Measurements from ENCODE around the gene LGMN. TPM values are rescaled to one million over a fixed set of nuclear protein-coding genes. Genes with fewer than 3 reads are reported as not detected.

LGMN gene
- total and polyA plus RNA-seq, 2 donors (not counting 1 experiment from before 2014, with no cell fraction given) = 17.6 to 21.1 TPM

- Histone ChIP-seq H3K36me3 (replicated peaks in 1 of 2; ENCODE audit: control extremely low read depth in 1 of 2, control insufficient read depth in 1 of 2, extremely low read depth in 1 of 2, insufficient read depth in 2 of 2, low read length in 1 of 2) (peaks cover 6 to 83% of the 10 kb centered on the region in 2 experiments), H3K9me3 (ENCODE audit: control extremely low read depth in 1 of 3, control insufficient read depth in 2 of 3, insufficient read depth in 1 of 3, low read length in 2 of 3) (peaks cover 0 to 26% (median 0%) of the 10 kb centered on the region in 3 donors), H3K4me2 (replicated peaks; ENCODE audit: low read depth, low read length, poor library complexity, severe bottlenecking) (no peak overlapping the region), H3K4me1 (ENCODE audit: control insufficient read depth in 2 of 2, insufficient read depth in 2 of 2, low read length in 2 of 2) (peaks cover 11 to 12% of the 10 kb centered on the region in 2 donors), H3K79me2 (ENCODE audit: control insufficient read depth, insufficient read depth, low read length) (peaks cover 24% of the 10 kb centered on the region), H3K27me3 (replicated peaks in 1 of 4; ENCODE audit: control extremely low read depth in 1 of 4, control insufficient read depth in 3 of 4, insufficient read depth in 4 of 4, low read length in 3 of 4) (no peaks in the 10 kb centered on the region), H3K9ac (ENCODE audit: low read length) (no peak overlapping the region), H3K27ac (ENCODE audit: low read length in 2 of 2) (no peak overlapping the region), H3K4me3 (ENCODE audit: control extremely low read depth in 1 of 5, extremely low read depth in 1 of 5, insufficient read depth in 1 of 5, low read depth in 2 of 5, low read length in 4 of 5) (no peak overlapping the region), H4K20me1 (ENCODE audit: control insufficient read depth, insufficient read depth, low read length, poor library complexity, severe bottlenecking) (peaks cover 86% of the 10 kb centered on the region), H2AFZ (ENCODE audit: insufficient read depth, low read depth, low read length, poor library complexity, severe bottlenecking) (no peak overlapping the region)
- H3K27me3 Mint-ChIP-seq = no peaks in the 10 kb centered on the region
- ATAC-seq (ENCODE audit: low read depth) = no peak
- H3K4me3 Mint-ChIP-seq = no peak overlapping the region
- CTCF ChIA-PET = interaction anchor here (0.6 to 5.2 kb wide), 12 partner anchors 12 to 590 kb away, joined by 3 to 94 read pairs (median 4); no protein-coding TSS in a partner anchor
- POLR2A ChIA-PET = no interaction called here
- H3K9me3 Mint-ChIP-seq (ENCODE audit: insufficient read depth) = no peaks in the 10 kb centered on the region
- intact Hi-C loops (cut with micrococcal nuclease) = loop anchor here (10.0 kb wide), 1 partner anchor 548 kb away; no protein-coding TSS in a partner anchor
- H3K27ac Mint-ChIP-seq = no peak overlapping the region
- DNase-seq = no peak
- no peak for TF ChIP-seq EZH2 (IDR thresholded peaks at IDR 0.05; ENCODE audit: borderline replicate concordance, insufficient read depth, low read depth, low read length, poor library complexity, severe bottlenecking)
- TF ChIP-seq, protein P1, sequence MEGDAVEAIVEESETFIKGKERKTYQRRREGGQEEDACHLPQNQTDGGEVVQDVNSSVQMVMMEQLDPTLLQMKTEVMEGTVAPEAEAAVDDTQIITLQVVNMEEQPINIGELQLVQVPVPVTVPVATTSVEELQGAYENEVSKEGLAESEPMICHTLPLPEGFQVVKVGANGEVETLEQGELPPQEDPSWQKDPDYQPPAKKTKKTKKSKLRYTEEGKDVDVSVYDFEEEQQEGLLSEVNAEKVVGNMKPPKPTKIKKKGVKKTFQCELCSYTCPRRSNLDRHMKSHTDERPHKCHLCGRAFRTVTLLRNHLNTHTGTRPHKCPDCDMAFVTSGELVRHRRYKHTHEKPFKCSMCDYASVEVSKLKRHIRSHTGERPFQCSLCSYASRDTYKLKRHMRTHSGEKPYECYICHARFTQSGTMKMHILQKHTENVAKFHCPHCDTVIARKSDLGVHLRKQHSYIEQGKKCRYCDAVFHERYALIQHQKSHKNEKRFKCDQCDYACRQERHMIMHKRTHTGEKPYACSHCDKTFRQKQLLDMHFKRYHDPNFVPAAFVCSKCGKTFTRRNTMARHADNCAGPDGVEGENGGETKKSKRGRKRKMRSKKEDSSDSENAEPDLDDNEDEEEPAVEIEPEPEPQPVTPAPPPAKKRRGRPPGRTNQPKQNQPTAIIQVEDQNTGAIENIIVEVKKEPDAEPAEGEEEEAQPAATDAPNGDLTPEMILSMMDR (IDR thresholded peaks at IDR 0.05) = no peak
- 100% methylated on average over 3 of the region's 8 CpGs for WGBS (ENCODE audit: insufficient coverage)
- H3K4me1 Mint-ChIP-seq = peaks cover 19% of the 10 kb centered on the region
These were observed 65.4 kb downstream of the LGMN start for GRCh38 chr14:92683041-92683440.

DNA sequence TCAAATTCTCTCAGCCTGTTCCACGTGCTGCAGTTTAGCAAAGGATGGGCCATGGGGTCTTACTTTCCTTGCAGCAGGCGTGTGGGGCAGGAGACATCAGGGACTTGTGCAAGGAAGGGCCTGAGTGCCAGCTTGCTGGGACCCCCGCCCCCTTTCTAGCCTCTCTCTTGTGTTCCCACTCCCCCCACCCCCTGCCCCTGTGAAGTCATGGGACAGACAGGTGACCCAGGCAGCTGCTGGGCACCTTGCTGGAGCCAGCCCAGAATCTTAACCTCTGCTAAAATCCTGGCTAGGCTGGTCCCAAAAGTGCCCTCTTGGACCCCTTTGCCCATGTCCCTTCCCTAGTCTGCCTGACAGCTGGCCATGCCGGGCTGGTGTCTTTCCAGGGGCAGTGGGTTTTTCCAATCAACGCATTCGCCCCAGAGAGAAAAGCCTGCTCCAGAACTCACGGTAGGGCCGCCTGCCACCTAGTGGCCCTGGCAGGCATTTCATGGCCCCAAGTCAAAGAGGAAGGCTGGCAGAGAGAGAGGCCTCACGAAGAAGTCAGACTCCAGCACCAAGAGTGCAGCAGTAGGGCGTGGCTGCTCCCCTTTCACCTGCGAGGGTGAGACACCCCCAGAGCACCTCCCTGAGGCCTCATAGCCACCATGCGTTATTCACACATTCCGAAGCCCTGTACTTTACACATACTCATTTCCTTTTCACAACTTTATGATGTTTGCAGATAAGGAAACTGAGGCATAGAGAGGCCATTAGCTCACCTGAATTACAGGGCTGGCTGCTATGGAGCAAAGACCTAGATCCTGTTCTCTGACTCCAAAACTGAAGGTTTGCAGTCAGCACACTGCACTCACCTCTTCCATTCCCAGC is 67.4 kb downstream of the LGMN start:
- CTCF ChIA-PET = interaction anchor here (0.6 to 5.2 kb wide), 45 partner anchors 9 to 775 kb away, joined by 3 to 94 read pairs (median 4); partner anchors contain the start of genes CPSF2, GOLGA5 and NDUFB1
- peak; percentile 87 for DNase-seq
- Histone ChIP-seq H3K4me1 (ENCODE audit: control insufficient read depth in 2 of 2, insufficient read depth in 2 of 2, low read length in 2 of 2) (peaks cover 31% of the 10 kb centered on the region in 2 donors), H2AFZ (ENCODE audit: insufficient read depth, low read depth, low read length, poor library complexity, severe bottlenecking) (no peak overlapping the region), H3K27me3 (replicated peaks in 1 of 4; ENCODE audit: control extremely low read depth in 1 of 4, control insufficient read depth in 3 of 4, insufficient read depth in 4 of 4, low read length in 3 of 4) (no peaks in the 10 kb centered on the region), H3K79me2 (ENCODE audit: control insufficient read depth, insufficient read depth, low read length) (peaks cover 30% of the 10 kb centered on the region), H3K4me2 (replicated peaks; ENCODE audit: low read depth, low read length, poor library complexity, severe bottlenecking) (peak overlapping the region; percentile 36), H4K20me1 (ENCODE audit: control insufficient read depth, insufficient read depth, low read length, poor library complexity, severe bottlenecking) (peaks cover 86% of the 10 kb centered on the region), H3K9me3 (ENCODE audit: control extremely low read depth in 1 of 3, control insufficient read depth in 2 of 3, insufficient read depth in 1 of 3, low read length in 2 of 3) (peaks cover 0 to 20% (median 0%) of the 10 kb centered on the region in 3 donors), H3K9ac (ENCODE audit: low read length) (no peak overlapping the region), H3K36me3 (replicated peaks in 1 of 2; ENCODE audit: control extremely low read depth in 1 of 2, control insufficient read depth in 1 of 2, extremely low read depth in 1 of 2, insufficient read depth in 2 of 2, low read length in 1 of 2) (peaks cover 3 to 90% of the 10 kb centered on the region in 2 experiments), H3K4me3 (ENCODE audit: control extremely low read depth in 1 of 5, extremely low read depth in 1 of 5, insufficient read depth in 1 of 5, low read depth in 2 of 5, low read length in 4 of 5) (no peak overlapping the region), H3K27ac (ENCODE audit: low read length in 2 of 2) (peak overlapping the region; percentile 52 to 66)
- Mint-ChIP-seq H3K9me3 (ENCODE audit: insufficient read depth) (no peaks in the 10 kb centered on the region), H3K4me3 (no peak overlapping the region), H3K27ac (peak overlapping the region; percentile 86), H3K27me3 (no peaks in the 10 kb centered on the region), H3K4me1 (peaks cover 38% of the 10 kb centered on the region)
- POLR2A ChIA-PET = no interaction called here
- intact Hi-C loops (cut with micrococcal nuclease) = loop anchor here (1.0 to 10.0 kb wide), 7 partner anchors 30 to 546 kb away; partner anchors contain the start of gene RIN3
- no peak for TF ChIP-seq EZH2 (IDR thresholded peaks at IDR 0.05; ENCODE audit: borderline replicate concordance, insufficient read depth, low read depth, low read length, poor library complexity, severe bottlenecking)
- TF ChIP-seq, protein P1 (IDR thresholded peaks at IDR 0.05) = peak; percentile 97
- peak; percentile 16 for ATAC-seq (ENCODE audit: low read depth)
- 26% methylated on average over 10 of the region's 13 CpGs for WGBS (ENCODE audit: insufficient coverage)

All from B cell (primary cell).